Vagina (tissue), 2 donors: ENCODE measurements around the gene EPHB1.

Source experiments
- POLR2AphosphoS5 ChIP-seq, 2 donors: sonication (generic); formaldehyde crosslinking; IDR thresholded peaks; one replicate each; pipeline ENCODE4 v1.9.0; 2017; ENCODE audit warnings: antibody characterized with exemption in 2 of 2, mild to moderate bottlenecking in 2 of 2, low read depth in 1 of 2; ENCODE audit not compliant: insufficient read depth in 1 of 2
- TF ChIP-seq, protein P1 (sequence below), 3 experiments: fragments of 450-650 bp in 2 of 3; fragments of 200-600 bp in 1 of 3; sonication (generic) in 1 of 3; IDR thresholded peaks; one replicate each; pipeline ENCODE4 v1.5.1; 2017 to 2019; ENCODE audit warnings: antibody characterized with exemption in 3 of 3, mild to moderate bottlenecking in 2 of 3, moderate library complexity in 2 of 3

- TF ChIP-seq, protein P1, sequence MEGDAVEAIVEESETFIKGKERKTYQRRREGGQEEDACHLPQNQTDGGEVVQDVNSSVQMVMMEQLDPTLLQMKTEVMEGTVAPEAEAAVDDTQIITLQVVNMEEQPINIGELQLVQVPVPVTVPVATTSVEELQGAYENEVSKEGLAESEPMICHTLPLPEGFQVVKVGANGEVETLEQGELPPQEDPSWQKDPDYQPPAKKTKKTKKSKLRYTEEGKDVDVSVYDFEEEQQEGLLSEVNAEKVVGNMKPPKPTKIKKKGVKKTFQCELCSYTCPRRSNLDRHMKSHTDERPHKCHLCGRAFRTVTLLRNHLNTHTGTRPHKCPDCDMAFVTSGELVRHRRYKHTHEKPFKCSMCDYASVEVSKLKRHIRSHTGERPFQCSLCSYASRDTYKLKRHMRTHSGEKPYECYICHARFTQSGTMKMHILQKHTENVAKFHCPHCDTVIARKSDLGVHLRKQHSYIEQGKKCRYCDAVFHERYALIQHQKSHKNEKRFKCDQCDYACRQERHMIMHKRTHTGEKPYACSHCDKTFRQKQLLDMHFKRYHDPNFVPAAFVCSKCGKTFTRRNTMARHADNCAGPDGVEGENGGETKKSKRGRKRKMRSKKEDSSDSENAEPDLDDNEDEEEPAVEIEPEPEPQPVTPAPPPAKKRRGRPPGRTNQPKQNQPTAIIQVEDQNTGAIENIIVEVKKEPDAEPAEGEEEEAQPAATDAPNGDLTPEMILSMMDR (IDR thresholded peaks at IDR 0.05), result no peak
- no peak for TF ChIP-seq POLR2AphosphoS5 (IDR thresholded peaks at IDR 0.05; ENCODE audit: insufficient read depth in 1 of 2, low read depth in 1 of 2)
Measured at GRCh38 chr3:135068011-135068410, 273.0 kb downstream of the EPHB1 start.
